ENCODE results near the gene CAB39L.

DNA sequence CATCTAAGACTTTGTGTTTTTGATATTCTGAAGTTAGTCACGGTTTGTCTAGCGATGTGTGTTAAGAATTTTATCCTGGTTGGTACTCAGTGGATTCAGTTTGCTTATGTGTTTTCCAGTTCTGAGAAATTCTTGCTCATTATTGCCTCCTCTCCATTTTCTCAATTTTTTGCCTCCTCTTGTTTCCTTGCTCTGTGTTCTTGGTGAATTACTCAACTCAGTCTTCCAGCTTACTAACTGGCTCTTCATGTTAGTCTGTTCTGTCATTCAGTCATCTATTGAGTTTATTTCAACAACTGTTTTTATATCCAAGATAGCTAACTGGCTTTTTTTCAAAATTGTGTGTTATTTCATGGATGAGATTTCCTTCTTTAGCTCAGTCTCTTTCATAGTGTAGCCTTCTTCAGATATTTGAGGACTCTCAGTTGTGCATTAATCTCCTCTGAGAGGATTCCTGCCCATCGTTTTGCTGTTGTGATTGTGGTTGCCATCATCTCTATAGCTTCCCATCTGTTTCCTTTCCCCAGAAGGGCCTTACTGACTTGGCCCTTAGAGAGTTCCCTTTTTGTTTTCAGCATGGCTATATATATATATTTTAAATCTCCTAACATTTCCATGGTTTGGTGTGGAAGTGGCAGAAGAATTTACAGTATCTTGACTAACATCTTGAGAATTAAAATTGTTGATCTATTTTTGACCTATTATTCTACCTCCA lies 6.4 kb upstream of the CAB39L start:
- TF ChIP-seq POLR2A (IDR thresholded peaks at IDR 0.05; ENCODE audit: low read depth), result no peak
- TF ChIP-seq, protein P1, sequence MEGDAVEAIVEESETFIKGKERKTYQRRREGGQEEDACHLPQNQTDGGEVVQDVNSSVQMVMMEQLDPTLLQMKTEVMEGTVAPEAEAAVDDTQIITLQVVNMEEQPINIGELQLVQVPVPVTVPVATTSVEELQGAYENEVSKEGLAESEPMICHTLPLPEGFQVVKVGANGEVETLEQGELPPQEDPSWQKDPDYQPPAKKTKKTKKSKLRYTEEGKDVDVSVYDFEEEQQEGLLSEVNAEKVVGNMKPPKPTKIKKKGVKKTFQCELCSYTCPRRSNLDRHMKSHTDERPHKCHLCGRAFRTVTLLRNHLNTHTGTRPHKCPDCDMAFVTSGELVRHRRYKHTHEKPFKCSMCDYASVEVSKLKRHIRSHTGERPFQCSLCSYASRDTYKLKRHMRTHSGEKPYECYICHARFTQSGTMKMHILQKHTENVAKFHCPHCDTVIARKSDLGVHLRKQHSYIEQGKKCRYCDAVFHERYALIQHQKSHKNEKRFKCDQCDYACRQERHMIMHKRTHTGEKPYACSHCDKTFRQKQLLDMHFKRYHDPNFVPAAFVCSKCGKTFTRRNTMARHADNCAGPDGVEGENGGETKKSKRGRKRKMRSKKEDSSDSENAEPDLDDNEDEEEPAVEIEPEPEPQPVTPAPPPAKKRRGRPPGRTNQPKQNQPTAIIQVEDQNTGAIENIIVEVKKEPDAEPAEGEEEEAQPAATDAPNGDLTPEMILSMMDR (IDR thresholded peaks at IDR 0.05), result no peak
